GM19438 (cell line): ENCODE results near the gene TTC28.

Source experiments
- ATAC-seq: cut with Tn5 transposase; IDR thresholded peaks from one replicate; pipeline ENCODE4 v1.9.1; 2021; ENCODE audit warnings: low read depth; ENCODE audit not compliant: unreplicated experiment

TTC28 gene

GRCh38 chr22:28044546-28045173 lies 635.0 kb downstream of the TTC28 start:
- no peak for ATAC-seq

- no peak for ATAC-seq
These were observed 636.4 kb downstream of the TTC28 start for GRCh38 chr22:28043266-28043665.

GRCh38 chr22:28034760-28035401 lies 644.8 kb downstream of the TTC28 start:
- no peak for ATAC-seq

- ATAC-seq = no peak
These were observed 645.4 kb downstream of the TTC28 start for GRCh38 chr22:28034145-28034759.

- ATAC-seq = no peak
These were observed 646.8 kb downstream of the TTC28 start for GRCh38 chr22:28032861-28033260.

GRCh38 chr22:28031383-28031922 lies 648.2 kb downstream of the TTC28 start:
- ATAC-seq = no peak

- no peak for ATAC-seq
These were observed 649.2 kb downstream of the TTC28 start for GRCh38 chr22:28030473-28030872.

GRCh38 chr22:28029956-28030355 lies 649.7 kb downstream of the TTC28 start:
- no peak for ATAC-seq

GRCh38 chr22:28029201-28029948 lies 650.3 kb downstream of the TTC28 start:
- ATAC-seq = no peak

GRCh38 chr22:28027453-28028448 lies 651.9 kb downstream of the TTC28 start:
- ATAC-seq = no peak

GRCh38 chr22:28025866-28026575 lies 653.6 kb downstream of the TTC28 start:
- no peak for ATAC-seq

- ATAC-seq = no peak
These were observed 654.3 kb downstream of the TTC28 start for GRCh38 chr22:28025333-28025732.

GRCh38 chr22:28024422-28024888 lies 655.2 kb downstream of the TTC28 start:
- no peak for ATAC-seq

- no peak for ATAC-seq
These were observed 655.9 kb downstream of the TTC28 start for GRCh38 chr22:28023774-28024173.

GRCh38 chr22:28023036-28023435 lies 656.6 kb downstream of the TTC28 start:
- no peak for ATAC-seq

GRCh38 chr22:28021998-28022660 lies 657.5 kb downstream of the TTC28 start:
- no peak for ATAC-seq

GRCh38 chr22:28021116-28021997 lies 658.3 kb downstream of the TTC28 start:
- ATAC-seq = no peak
